HepG2 (cell line): ENCODE data around the gene RANBP3L. TPM values are rescaled to one million over a fixed set of nuclear protein-coding genes. Genes with fewer than 3 reads are reported as not detected.

Experiments used
- ARID3A ChIP-seq: IDR thresholded peaks from 2 replicates; pipeline ENCODE4 v1.6.1; 2012; ENCODE audit warnings: low read depth, low read length, improper control_type of control experiment
- CEBPG ChIP-seq: IDR thresholded peaks from 2 replicates; pipeline ENCODE4 v1.6.1; 2016
- DR1 ChIP-seq: sonication (generic); formaldehyde crosslinking; IDR thresholded peaks from 2 replicates; pipeline ENCODE4 v1.8.0; 2021; ENCODE audit warnings: mild to moderate bottlenecking, missing genetic modification reagents, inconsistent platforms
- ELF4 ChIP-seq: sonication (generic); formaldehyde crosslinking; IDR thresholded peaks from 2 replicates; pipeline ENCODE4 v1.5.0; 2020; ENCODE audit warnings: missing genetic modification reagents, mild to moderate bottlenecking, moderate library complexity, borderline replicate concordance
- FOXK2 ChIP-seq: fragments of 450-650 bp; IDR thresholded peaks from 2 replicates; pipeline ENCODE4 v1.6.1; 2016
- IRX3 ChIP-seq: sonication (generic); formaldehyde crosslinking; IDR thresholded peaks from 2 replicates; pipeline ENCODE4 v1.8.1; 2023; ENCODE audit warnings: mild to moderate bottlenecking, low read depth, missing genetic modification reagents, borderline replicate concordance
- JARID2 ChIP-seq: sonication (generic); formaldehyde crosslinking; IDR thresholded peaks from 2 replicates; pipeline ENCODE4 v1.8.1; 2023; ENCODE audit warnings: missing genetic modification reagents, inconsistent platforms; ENCODE audit not compliant: insufficient replicate concordance
- JUN ChIP-seq: sonication (generic); formaldehyde crosslinking; IDR thresholded peaks from 2 replicates; pipeline ENCODE4 v1.4.0; 2020; ENCODE audit warnings: mild to moderate bottlenecking, missing genetic modification reagents
- MAF1 ChIP-seq: sonication (generic); formaldehyde crosslinking; IDR thresholded peaks from 2 replicates; pipeline ENCODE4 v1.5.0; 2020; ENCODE audit warnings: missing genetic modification reagents, borderline replicate concordance
- MAFF ChIP-seq: IDR thresholded peaks from 2 replicates; pipeline ENCODE4 v1.6.1; 2011; ENCODE audit warnings: low read depth, low read length, improper control_type of control experiment
- PPARG ChIP-seq: conservative IDR thresholded peaks from 2 replicates; pipeline ENCODE4 v1.6.1; 2016; ENCODE audit warnings: missing biosample characterization, missing genetic modification reagents
- SKIL ChIP-seq: sonication (generic); formaldehyde crosslinking; IDR thresholded peaks from 2 replicates; pipeline ENCODE4 v1.8.0; 2022; ENCODE audit warnings: missing genetic modification reagents, mild to moderate bottlenecking, moderate library complexity, borderline replicate concordance
- SOX6 ChIP-seq, 2 experiments: fragments of 450-650 bp in 1 of 2; sonication (generic) in 1 of 2; formaldehyde crosslinking in 1 of 2; IDR thresholded peaks; 2 replicates each; pipeline versions ENCODE4 v1.4.0 to v1.6.1; 2017 to 2020; ENCODE audit warnings: antibody characterized with exemption in 1 of 2, mild to moderate bottlenecking in 1 of 2, missing genetic modification reagents in 1 of 2
- SP5 ChIP-seq: IDR thresholded peaks from 2 replicates; pipeline ENCODE4 v1.6.1; 2016; ENCODE audit warnings: low read depth, borderline replicate concordance
- TARDBP ChIP-seq: sonication (generic); formaldehyde crosslinking; IDR thresholded peaks from 2 replicates; pipeline ENCODE4 v1.8.0; 2022; ENCODE audit warnings: mild to moderate bottlenecking, missing genetic modification reagents
- ZFP37 ChIP-seq: sonication (generic); formaldehyde crosslinking; IDR thresholded peaks from 2 replicates; pipeline ENCODE4 v1.4.0; 2020; ENCODE audit warnings: missing genetic modification reagents, borderline replicate concordance
- ZKSCAN5 ChIP-seq: sonication (generic); formaldehyde crosslinking; IDR thresholded peaks from 2 replicates; pipeline ENCODE4 v1.5.1; 2020; ENCODE audit warnings: mild to moderate bottlenecking, missing genetic modification reagents
- ZNF562 ChIP-seq: sonication (generic); formaldehyde crosslinking; IDR thresholded peaks from 2 replicates; pipeline ENCODE4 v1.8.0; 2022; ENCODE audit warnings: missing genetic modification reagents, borderline replicate concordance
- ZNF646 ChIP-seq: sonication (generic); formaldehyde crosslinking; IDR thresholded peaks from 2 replicates; pipeline ENCODE4 v1.9.0; 2021; ENCODE audit warnings: mild to moderate bottlenecking, missing genetic modification reagents
- polyA plus RNA-seq, 8 experiments: library from polyadenylated mRNA; depleted of rRNA in 3 of 8; stranded (reverse) in 7 of 8; unstranded in 1 of 8; fragments of >200 nt; fragmentation: Illumina TruSeq in 4 of 8; extraction: Trizol in 4 of 8; gene quantifications; 2 replicates each; pipeline versions ENCODE4 v1.2.1 to v1.2.3, GENCODE V29; 2011 to 2016; ENCODE audit warnings: low read depth in 4 of 8, missing spikeins in 1 of 8, mixed read lengths in 1 of 8; ENCODE audit not compliant: insufficient read depth in 1 of 8
- total RNA-seq, 5 experiments: library from RNA; depleted of rRNA; stranded (reverse); fragments of >200 nt; fragmentation: Illumina TruSeq; extraction: Trizol; gene quantifications; 2 replicates each; pipeline ENCODE4 v1.2.3, GENCODE V29; 2016; ENCODE audit warnings: low read depth in 1 of 5

Gene RANBP3L
- total and polyA plus RNA-seq, 2 of the 13 experiments (the other 11 are each of a cell fraction or from before 2014, with no cell fraction given): 0.09 TPM; not detected in 1

GRCh38 chr5:36241631-36242533, 59.8 kb downstream of the RANBP3L start, which contains the start of gene NADK2 (continued):
- TF ChIP-seq IRX3 (CRISPR knock-in tag) (peak; percentile 52; the same call in 1 of the 2 replicates), MAFF (no peak), ARID3A (peak; percentile 19; the same call in 1 of the 2 replicates), SP5 (CRISPR knock-in tag) (peak; percentile 68), MAF1 (CRISPR knock-in tag) (0 out of 2 replicates have a peak, but pooled peaks have one; percentile 23), ZFP37 (peak; percentile 74), PPARG (peak; percentile 24; the same call in 1 of the 2 replicates), SKIL (peak; percentile 42; the same call in 1 of the 2 replicates), TARDBP (CRISPR knock-in tag) (0 out of 2 replicates have a peak, but pooled peaks have one; percentile 12), CEBPG (CRISPR knock-in tag) (peak; percentile 45), ZKSCAN5 (CRISPR knock-in tag) (no peak), DR1 (CRISPR knock-in tag) (no peak), FOXK2 (no peak), ZNF646 (CRISPR knock-in tag) (no peak), JUN (CRISPR knock-in tag) (no peak), ELF4 (CRISPR knock-in tag) (no peak; the same call in 1 of the 2 replicates), ZNF562 (CRISPR knock-in tag) (no peak; the same call in 1 of the 2 replicates), JARID2 (CRISPR knock-in tag) (no peak), SOX6 (IDR thresholded peaks at IDR 0.05) (no peak), SOX6 (CRISPR knock-in tag; IDR thresholded peaks at IDR 0.05) (peak; percentile 85)
